ENCODE data around the gene NASP.

GRCh38 chr1:45640293-45640692 lies 56.5 kb downstream of the NASP start:
- no peak for TF ChIP-seq CTCF (IDR thresholded peaks at IDR 0.05; ENCODE audit: borderline replicate concordance, extremely low read depth, low read length, poor library complexity, severe bottlenecking)
- no peak for TF ChIP-seq EZH2 (IDR thresholded peaks at IDR 0.05; ENCODE audit: borderline replicate concordance, low read depth, low read length, severe bottlenecking)

Data from DND-41 (cell line).